Measurements from ENCODE around the gene SPDEF. TPM values are rescaled to one million over a fixed set of nuclear protein-coding genes. Genes with fewer than 3 reads are reported as not detected.

The SPDEF gene
- total RNA-seq, 2 experiments from 2014 or later = not detected

DNA sequence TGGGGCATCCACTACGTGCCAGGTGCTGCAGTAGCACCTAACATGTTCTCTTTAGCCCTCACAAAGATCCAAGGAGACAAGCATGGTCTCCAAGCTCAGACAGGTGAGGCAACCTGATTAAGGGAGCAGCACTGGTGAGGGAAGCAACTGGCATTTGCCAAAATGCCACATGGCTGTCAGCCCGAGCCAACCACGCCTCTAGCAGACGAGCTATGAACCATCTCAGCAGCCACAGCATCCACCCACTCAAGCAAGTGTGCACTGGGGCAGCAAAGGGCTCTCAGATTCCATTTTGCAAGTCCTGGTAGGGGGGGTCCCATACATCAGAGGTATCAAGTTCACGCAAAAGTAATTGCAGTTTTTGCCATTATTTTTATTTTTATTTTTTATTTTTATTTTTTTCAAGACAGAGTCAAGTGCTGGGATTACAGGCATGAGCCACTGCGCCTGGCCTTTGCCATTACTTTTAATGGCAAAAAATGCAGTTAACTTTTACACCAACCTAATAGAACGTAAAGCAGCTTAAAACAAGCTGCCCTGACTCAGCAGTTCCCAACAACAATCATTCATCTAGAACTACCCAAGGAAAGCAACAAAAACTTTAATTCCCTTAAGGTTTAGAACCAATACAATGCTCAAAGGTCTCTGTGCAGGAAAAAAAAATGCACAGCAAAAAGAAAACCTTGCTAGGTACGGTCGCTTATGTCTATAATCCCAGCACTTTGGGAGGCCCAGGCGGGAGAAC, 36.3 kb upstream of the SPDEF start:
- no peak overlapping the region for H3K27ac Mint-ChIP-seq
- ChIA-PET POLR2A (interaction anchor here (0.6 to 1.0 kb wide), 2 partner anchors 10 to 17 kb away, joined by 3 to 4 read pairs; no protein-coding TSS in a partner anchor), CTCF (interaction anchor here (1.5 to 3.2 kb wide), 2 partner anchors 7 to 17 kb away, joined by 4 to 18 read pairs; no protein-coding TSS in a partner anchor)
- no peak for DNase-seq
- H3K36me3 Mint-ChIP-seq (ENCODE audit: low read depth) = peaks cover 9% of the 10 kb centered on the region
- H3K9me3 Mint-ChIP-seq = no peaks in the 10 kb centered on the region
- H3K4me1 Mint-ChIP-seq = peaks cover 8% of the 10 kb centered on the region
- H3K27me3 Mint-ChIP-seq = no peaks in the 10 kb centered on the region
- H3K4me3 Mint-ChIP-seq = no peak overlapping the region

DNA sequence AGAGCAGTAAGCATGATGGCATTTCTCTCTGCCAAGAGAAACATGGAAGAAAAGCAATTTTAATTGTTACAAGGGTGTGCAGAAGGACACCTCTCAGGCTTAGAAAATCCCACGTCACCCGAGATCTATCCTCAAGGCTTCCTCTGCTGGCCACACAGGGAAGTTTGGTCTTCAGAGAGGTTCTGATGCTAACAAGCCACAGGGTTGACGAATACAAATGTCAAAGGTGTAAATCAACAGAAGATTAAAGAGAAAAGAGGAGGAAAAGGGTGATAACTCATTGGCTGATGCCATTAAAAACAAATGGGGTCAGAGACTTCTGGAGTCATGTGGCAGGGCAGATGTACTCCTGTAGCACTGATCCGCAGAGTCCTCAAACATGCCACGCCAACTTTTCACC, 33.6 kb upstream of the SPDEF start:
- Mint-ChIP-seq H3K9me3 (no peaks in the 10 kb centered on the region), H3K36me3 (ENCODE audit: low read depth) (peaks cover 9% of the 10 kb centered on the region), H3K4me1 (peaks cover 4% of the 10 kb centered on the region), H3K4me3 (no peak overlapping the region), H3K27me3 (no peaks in the 10 kb centered on the region), H3K27ac (no peak overlapping the region)
- POLR2A ChIA-PET = no interaction called here
- CTCF ChIA-PET = no interaction called here
- no peak for DNase-seq

DNA sequence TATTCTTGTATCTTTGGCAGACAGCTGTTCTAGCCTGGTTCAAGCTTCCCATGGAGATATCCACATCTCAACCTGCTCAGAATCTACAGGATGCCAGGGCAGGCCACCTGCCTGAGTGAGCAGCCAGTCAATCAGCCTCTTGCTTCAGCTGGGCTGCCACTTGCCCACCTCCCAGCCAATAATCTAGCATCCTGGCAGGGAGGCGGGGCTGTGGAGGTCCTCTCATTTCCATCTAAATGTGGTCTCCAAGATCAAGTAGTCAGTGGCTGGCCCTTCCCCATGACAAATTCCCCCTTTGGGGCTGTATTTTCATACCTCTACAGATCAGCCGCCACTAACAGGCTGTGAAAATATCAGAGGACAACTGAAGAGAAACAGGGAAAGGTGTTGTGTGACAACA, 33.0 kb upstream of the SPDEF start:
- CTCF ChIA-PET = no interaction called here
- H3K36me3 Mint-ChIP-seq (ENCODE audit: low read depth) = peaks cover 9% of the 10 kb centered on the region
- no peaks in the 10 kb centered on the region for H3K9me3 Mint-ChIP-seq
- no peak for DNase-seq
- no peak overlapping the region for H3K4me3 Mint-ChIP-seq
- POLR2A ChIA-PET = no interaction called here
- no peaks in the 10 kb centered on the region for H3K27me3 Mint-ChIP-seq
- peaks cover 6% of the 10 kb centered on the region for H3K4me1 Mint-ChIP-seq
- H3K27ac Mint-ChIP-seq = no peak overlapping the region

DNA sequence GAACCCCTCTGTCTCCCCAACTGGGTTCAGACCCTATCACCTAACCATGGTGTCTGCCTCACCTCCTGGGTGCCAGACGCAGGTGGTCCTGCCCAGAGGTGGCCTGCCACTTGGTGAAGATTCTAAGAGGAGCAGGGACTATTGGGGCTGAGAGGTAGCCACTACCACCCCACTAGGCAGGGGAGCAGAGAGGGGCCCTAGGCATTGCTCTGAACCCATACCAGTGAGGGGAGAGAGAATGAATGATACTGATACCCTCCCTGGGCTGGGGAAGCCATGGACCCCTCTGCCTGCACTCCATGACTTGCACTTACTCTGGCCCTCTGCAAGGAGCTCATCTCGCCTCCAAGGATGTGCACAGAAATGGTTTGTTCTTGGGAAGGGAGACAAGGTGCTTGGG, 31.7 kb upstream of the SPDEF start:
- Mint-ChIP-seq H3K27me3 (no peaks in the 10 kb centered on the region), H3K4me1 (peaks cover 6% of the 10 kb centered on the region), H3K9me3 (no peaks in the 10 kb centered on the region), H3K4me3 (no peak overlapping the region), H3K36me3 (ENCODE audit: low read depth) (peaks cover 9% of the 10 kb centered on the region), H3K27ac (no peak overlapping the region)
- ChIA-PET POLR2A (no interaction called here), CTCF (no interaction called here)
- no peak for DNase-seq

DNA sequence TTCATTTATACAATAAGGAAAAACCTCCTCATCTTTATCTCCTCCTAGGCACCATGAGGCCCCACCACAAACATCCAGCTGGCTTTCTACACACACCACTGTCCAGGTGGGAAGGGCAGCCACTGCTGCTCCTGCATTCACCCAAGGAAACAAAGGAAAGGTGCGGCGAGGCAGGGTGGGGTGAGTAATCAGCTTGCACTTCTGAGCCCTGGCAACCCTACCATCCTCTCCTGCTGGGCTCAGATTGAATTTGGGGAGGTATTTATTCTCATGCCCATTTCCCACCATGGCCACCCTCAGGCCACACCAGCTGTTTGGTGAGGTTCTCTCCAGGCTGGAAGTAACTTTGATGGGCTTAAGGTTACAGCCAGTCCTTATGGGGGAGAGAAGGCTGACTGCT, 31.2 kb upstream of the SPDEF start:
- no peaks in the 10 kb centered on the region for H3K9me3 Mint-ChIP-seq
- no peak overlapping the region for H3K27ac Mint-ChIP-seq
- CTCF ChIA-PET = no interaction called here
- no peak overlapping the region for H3K4me3 Mint-ChIP-seq
- H3K36me3 Mint-ChIP-seq (ENCODE audit: low read depth) = peaks cover 9% of the 10 kb centered on the region
- H3K27me3 Mint-ChIP-seq = no peaks in the 10 kb centered on the region
- peaks cover 6% of the 10 kb centered on the region for H3K4me1 Mint-ChIP-seq
- POLR2A ChIA-PET = no interaction called here
- no peak for DNase-seq

DNA sequence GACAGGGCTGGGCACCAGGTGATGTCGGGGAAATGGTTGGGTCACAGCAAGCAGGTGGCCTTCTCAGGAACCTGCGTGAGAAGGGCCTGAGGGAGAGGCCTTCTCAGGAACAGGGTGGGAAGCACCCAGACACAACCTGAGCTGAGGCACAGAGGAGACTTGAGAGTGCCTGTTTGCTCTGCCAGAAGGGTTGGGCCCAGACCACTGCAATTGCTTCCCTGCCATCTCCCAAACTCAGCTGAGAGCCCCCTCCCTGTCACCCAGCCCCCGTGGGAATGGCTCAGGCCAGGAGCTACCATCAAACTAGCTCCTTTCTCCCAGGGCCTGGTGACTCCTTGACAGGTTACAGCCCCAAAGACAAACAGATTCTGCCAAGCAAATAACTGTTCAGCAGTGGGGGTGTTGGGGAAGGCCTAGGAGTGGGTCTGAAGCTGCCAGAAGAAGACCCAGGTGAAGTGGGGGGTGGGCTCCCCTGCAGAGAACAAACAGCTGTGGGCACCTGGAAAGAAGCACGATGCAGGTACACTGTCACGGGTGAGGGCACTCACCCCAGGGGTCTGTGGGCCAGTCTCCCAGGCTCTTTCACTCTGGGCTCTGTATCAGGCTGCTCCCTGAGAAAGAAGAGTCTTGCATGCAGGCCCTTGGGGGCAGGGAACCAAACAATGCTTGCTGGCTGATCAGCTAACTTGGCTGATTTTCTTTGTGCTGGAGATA, 30.4 kb upstream of the SPDEF start:
- ChIA-PET CTCF (interaction anchor here (1.2 kb wide), 1 partner anchor 127 kb away, joined by 3 read pairs; no protein-coding TSS in a partner anchor), POLR2A (no interaction called here)
- Mint-ChIP-seq H3K4me1 (peaks cover 3% of the 10 kb centered on the region), H3K27ac (no peak overlapping the region), H3K4me3 (no peak overlapping the region), H3K36me3 (ENCODE audit: low read depth) (peaks cover 9% of the 10 kb centered on the region), H3K9me3 (no peaks in the 10 kb centered on the region), H3K27me3 (no peaks in the 10 kb centered on the region)
- DNase-seq = no peak

DNA sequence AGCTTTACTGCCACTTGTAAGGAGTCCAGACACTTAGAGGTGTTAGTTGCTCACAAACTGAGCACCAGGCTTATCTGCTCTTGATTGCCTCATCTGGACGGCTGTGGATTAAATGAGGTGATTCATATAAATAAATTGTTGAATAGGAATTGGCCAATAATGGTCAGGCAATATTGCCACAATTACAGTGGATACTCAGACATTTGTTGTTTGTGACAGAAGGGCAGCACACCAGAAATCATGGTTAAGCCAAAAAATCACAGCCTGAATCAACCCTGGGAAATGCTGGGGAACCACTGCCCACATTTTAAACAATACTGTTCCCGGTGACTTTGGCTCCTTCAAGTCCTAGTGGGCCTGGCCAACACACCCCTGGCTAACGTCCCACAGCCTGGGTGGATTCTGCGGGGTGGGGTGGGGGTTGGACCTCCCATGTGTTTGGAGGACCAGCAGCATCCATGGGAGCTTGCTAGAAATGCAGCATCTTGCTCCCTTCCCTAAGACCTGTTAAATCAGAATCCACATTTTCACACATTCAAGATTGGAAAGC, 29.5 kb upstream of the SPDEF start:
- H3K27ac Mint-ChIP-seq = no peak overlapping the region
- CTCF ChIA-PET = interaction anchor here (0.6 to 1.6 kb wide), 4 partner anchors 8 to 484 kb away, joined by 3 to 5 read pairs (median 4); no protein-coding TSS in a partner anchor
- no peaks in the 10 kb centered on the region for H3K9me3 Mint-ChIP-seq
- H3K4me1 Mint-ChIP-seq = peaks cover 3% of the 10 kb centered on the region
- no peak for DNase-seq
- peaks cover 9% of the 10 kb centered on the region for H3K36me3 Mint-ChIP-seq (ENCODE audit: low read depth)
- POLR2A ChIA-PET = no interaction called here
- no peak overlapping the region for H3K4me3 Mint-ChIP-seq
- H3K27me3 Mint-ChIP-seq = no peaks in the 10 kb centered on the region

DNA sequence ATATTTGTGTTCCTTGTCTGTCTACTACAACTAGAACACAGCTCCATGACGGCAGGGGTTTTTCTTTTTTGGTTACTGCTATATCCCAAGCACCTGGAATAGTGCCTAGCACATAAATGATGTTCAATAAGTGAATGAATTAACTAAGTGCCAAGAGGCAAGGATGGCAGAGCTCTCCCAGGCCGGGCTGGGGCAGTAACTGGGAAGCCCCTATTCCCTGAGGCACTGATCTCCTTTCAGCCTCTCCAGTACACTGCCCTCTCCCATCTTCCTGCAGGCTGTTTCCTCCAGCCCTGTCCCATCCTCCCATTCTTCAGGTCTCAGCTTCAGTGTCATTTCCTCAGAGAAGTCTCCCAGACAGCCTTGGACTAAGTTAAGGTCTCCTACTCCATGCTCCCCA, 29.0 kb upstream of the SPDEF start:
- Mint-ChIP-seq H3K36me3 (ENCODE audit: low read depth) (peaks cover 9% of the 10 kb centered on the region), H3K27ac (no peak overlapping the region), H3K9me3 (no peaks in the 10 kb centered on the region), H3K27me3 (no peaks in the 10 kb centered on the region), H3K4me1 (peaks cover 3% of the 10 kb centered on the region), H3K4me3 (no peak overlapping the region)
- ChIA-PET POLR2A (no interaction called here), CTCF (interaction anchor here (0.6 to 1.6 kb wide), 4 partner anchors 8 to 484 kb away, joined by 3 to 5 read pairs (median 4); no protein-coding TSS in a partner anchor)
- no peak for DNase-seq

DNA sequence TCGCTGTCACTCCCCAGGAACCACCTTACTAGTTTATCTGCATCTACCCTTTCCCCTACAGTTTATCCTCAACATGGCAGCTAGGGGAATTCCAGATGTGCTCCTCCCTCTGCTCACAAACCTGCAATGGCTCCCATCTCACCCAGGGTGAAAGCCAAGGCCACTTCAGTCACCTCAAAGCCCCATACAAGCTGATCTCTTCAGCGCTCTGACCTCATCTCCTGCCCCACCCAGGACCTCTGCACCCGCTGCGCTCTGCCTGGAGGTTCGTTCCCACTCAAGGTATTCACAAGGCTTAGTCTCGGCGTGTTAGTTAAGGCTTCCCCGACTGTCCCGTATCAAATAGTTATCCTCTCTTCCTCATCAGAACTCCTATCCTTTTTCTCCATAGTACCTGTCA, 28.6 kb upstream of the SPDEF start:
- peaks cover 3% of the 10 kb centered on the region for H3K4me1 Mint-ChIP-seq
- H3K27me3 Mint-ChIP-seq = no peaks in the 10 kb centered on the region
- no peak for DNase-seq
- ChIA-PET POLR2A (no interaction called here), CTCF (interaction anchor here (0.6 to 1.6 kb wide), 4 partner anchors 9 to 330 kb away, joined by 3 to 5 read pairs (median 4); no protein-coding TSS in a partner anchor)
- peaks cover 9% of the 10 kb centered on the region for H3K36me3 Mint-ChIP-seq (ENCODE audit: low read depth)
- no peak overlapping the region for H3K27ac Mint-ChIP-seq
- no peak overlapping the region for H3K4me3 Mint-ChIP-seq
- no peaks in the 10 kb centered on the region for H3K9me3 Mint-ChIP-seq

DNA sequence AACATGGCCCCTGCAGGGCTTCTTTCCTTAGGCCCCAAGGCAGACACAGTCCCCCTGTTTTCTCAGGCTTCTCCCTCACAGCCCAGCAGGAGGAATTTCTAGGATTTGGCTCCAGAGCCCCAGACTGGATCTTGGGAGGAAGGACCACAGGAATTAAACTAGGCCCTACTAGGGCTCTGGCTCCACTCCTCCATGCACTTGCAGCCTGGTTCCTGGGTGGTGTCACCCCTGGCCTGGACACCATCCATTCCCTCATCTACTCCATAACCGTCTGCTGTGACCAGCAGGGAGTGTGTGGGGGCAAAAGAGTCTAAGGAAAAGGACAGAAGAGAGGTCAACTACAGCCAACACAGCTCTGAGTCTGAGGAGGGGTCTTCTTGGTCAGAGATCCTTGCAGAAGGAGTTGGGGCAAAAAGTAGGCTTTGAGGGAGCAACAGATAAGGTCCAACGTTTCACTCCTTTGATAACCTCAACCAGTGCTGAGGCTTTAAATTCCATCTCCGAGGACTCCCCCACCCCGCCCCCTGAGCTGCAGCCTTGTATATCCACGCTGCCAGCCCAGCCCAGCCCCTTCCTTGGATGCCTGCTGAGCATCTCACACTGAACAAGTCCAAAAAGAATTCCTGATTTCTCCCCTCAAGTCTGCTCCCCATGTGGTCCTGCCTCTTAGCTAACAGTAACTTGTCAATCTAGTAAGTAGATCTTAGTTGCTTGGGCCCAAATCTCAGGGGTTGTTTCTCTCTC, 27.9 kb upstream of the SPDEF start:
- H3K27ac Mint-ChIP-seq = no peak overlapping the region
- ChIA-PET POLR2A (no interaction called here), CTCF (interaction anchor here (0.6 to 1.6 kb wide), 3 partner anchors 9 to 330 kb away, joined by 3 to 5 read pairs (median 3); no protein-coding TSS in a partner anchor)
- H3K4me1 Mint-ChIP-seq = peaks cover 3% of the 10 kb centered on the region
- H3K36me3 Mint-ChIP-seq (ENCODE audit: low read depth) = peaks cover 4% of the 10 kb centered on the region
- no peak for DNase-seq
- no peaks in the 10 kb centered on the region for H3K27me3 Mint-ChIP-seq
- H3K4me3 Mint-ChIP-seq = no peak overlapping the region
- H3K9me3 Mint-ChIP-seq = no peaks in the 10 kb centered on the region

DNA sequence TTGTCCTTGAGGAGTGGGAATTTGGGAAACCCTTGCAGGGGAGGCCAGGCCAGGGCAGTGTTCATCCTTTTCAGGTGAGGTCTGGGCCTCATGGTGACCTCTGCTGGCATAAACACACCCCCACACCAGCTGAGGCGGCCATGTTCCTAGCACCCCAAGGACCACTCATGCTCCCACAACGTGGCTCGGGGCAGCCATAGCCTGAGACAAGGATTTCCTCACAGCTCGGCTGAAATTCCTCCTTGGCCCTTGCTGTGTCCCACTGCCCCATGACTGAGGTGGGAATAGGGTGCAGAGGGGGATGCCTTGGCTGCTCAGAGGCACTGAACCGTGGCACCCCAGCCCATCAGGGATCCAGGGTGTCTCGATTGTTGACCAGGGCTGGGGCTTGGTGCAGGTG, 27.3 kb upstream of the SPDEF start:
- H3K4me3 Mint-ChIP-seq = no peak overlapping the region
- ChIA-PET POLR2A (interaction anchor here (1.7 kb wide), 1 partner anchor 9 kb away, joined by 4 read pairs; no protein-coding TSS in a partner anchor), CTCF (interaction anchor here (0.7 kb wide), 1 partner anchor 8 kb away, joined by 3 read pairs; no protein-coding TSS in a partner anchor)
- no peak overlapping the region for H3K27ac Mint-ChIP-seq
- H3K9me3 Mint-ChIP-seq = no peaks in the 10 kb centered on the region
- H3K4me1 Mint-ChIP-seq = peaks cover 3% of the 10 kb centered on the region
- peak; percentile 25 for DNase-seq
- peaks cover 4% of the 10 kb centered on the region for H3K36me3 Mint-ChIP-seq (ENCODE audit: low read depth)
- no peaks in the 10 kb centered on the region for H3K27me3 Mint-ChIP-seq

DNA sequence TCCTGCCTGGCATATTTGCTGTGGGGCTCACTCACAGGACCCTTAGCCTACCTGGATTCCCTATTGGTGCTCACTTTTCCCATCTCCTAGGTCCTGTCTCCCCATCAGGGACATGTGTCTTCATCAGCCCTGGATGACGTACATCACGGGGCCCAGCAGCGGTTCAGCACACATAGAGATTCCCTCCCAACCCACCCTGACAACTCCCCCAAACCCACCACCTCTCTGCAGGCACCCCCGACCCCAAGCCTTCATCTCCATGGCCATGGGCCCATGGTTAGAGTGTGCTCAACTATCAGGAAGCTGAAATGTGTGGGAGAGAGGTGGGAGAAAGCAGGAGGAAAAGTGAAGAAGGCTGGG, 25.4 kb upstream of the SPDEF start:
- Mint-ChIP-seq H3K27me3 (no peaks in the 10 kb centered on the region), H3K36me3 (ENCODE audit: low read depth) (no peaks in the 10 kb centered on the region), H3K9me3 (no peaks in the 10 kb centered on the region), H3K4me1 (peaks cover 3% of the 10 kb centered on the region), H3K4me3 (no peak overlapping the region), H3K27ac (no peak overlapping the region)
- DNase-seq = no peak
- ChIA-PET POLR2A (no interaction called here), CTCF (interaction anchor here (1.9 kb wide), 1 partner anchor 121 kb away, joined by 5 read pairs; no protein-coding TSS in a partner anchor)
